RPMI7951 (cell line): ENCODE data around the gene SIX5. TPM values are rescaled to one million over a fixed set of nuclear protein-coding genes. Genes with fewer than 3 reads are reported as not detected.

Source experiments
- DNase-seq: peaks from one replicate; pipeline ENCODE4 v3.0.0-alpha.2; 2012; ENCODE audit warnings: low read depth
- total RNA-seq: library from RNA; depleted of rRNA; stranded (reverse); fragments of >200 nt; shearing (Covaris generic); gene quantifications from 2 replicates; pipeline ENCODE4 v1.2.3, GENCODE V29; 2014

The SIX5 gene
- total RNA-seq, 1 experiment from 2014 or later: 5.6 TPM

- DNase-seq: peak; percentile 98
These were observed 23.6 kb upstream of the SIX5 start, which contains the start of gene DMWD for GRCh38 chr19:45792470-45793177. Gene DMWD (minus strand): TSS chr19:45792845. CDS start chr19:45792756, 89 bp downstream.

- no peak for DNase-seq
These were observed 22.9 kb upstream of the SIX5 start for GRCh38 chr19:45791744-45792469.

DNA sequence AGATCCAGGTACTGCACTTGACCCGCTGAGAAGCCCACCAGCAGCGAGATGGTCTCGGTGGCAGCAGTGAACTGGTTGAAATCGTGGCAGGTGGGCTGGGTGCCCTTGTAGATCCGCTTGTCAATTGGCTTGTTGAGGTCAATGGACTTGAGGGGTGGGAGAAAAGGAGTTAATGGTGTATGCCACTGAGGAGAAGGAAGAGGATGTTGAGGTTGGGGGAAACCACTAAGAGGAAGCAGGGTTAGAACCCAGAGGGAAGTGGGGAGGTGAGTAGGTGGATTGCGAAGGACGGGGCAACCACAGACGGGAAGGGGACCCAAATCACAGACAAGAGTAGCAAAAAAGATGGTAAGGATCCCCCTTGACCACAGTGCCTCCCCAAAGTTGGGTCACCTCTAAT lies 21.9 kb upstream of the SIX5 start:
- DNase-seq: no peak

DNA sequence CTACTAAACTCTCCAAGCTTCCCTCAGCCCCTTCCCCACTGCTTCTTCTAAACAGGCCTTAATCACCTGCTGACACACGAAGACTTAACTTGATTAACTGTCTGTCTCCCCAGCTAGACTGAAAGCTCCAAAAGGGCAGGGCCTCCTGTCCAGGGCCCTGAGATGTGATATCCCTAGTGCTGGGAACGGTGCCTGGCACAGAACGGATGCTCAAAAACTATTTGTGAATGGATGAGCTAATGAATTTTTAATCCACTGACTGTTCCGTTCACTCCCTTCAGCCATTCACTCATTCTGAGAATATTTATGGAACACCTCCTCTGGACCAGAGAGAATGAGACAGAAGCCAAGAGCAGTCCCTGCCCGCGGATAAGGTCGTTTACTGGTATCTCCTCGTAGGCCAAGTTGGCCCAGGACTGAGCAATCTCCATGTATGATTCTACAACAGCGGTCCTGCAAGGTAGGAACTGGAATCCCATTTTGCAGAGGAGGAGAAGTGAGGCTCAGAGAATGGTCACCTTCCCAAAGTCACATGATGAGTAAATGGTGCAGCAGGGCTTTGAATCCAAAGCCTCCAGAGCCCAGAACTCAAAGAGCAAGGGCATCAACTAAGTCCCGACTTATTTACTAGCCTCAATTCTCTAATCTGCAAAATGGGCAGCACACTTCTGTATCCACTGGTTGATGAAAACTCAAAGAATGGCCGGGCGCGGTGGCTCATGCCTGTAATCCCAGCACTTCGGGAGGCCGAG lies 20.2 kb upstream of the SIX5 start:
- DNase-seq: no peak

DNA sequence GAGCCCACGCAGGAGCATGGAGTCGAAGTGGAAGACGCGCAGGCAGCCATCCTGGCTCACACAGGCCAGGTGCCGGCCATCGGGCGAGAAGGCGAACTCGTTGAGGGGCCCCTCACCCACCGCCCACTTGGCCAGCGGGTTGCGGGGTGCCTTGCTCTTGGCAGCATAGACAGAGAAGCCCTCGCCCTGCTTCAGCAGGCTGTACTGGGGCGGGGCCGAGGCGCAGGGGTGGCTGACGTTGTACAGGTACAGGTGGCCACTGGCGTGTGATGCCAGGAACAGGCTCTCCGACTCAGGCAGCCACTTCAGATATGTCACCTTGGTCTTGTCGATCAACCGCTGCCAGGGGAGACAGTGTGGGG lies 17.5 kb upstream of the SIX5 start:
- no peak for DNase-seq

- no peak for DNase-seq
These were observed 16.9 kb upstream of the SIX5 start for GRCh38 chr19:45785781-45786532.

GRCh38 chr19:45785097-45785496 lies 16.0 kb upstream of the SIX5 start:
- no peak for DNase-seq

GRCh38 chr19:45784096-45784495 lies 15.0 kb upstream of the SIX5 start:
- DNase-seq: no peak

DNA sequence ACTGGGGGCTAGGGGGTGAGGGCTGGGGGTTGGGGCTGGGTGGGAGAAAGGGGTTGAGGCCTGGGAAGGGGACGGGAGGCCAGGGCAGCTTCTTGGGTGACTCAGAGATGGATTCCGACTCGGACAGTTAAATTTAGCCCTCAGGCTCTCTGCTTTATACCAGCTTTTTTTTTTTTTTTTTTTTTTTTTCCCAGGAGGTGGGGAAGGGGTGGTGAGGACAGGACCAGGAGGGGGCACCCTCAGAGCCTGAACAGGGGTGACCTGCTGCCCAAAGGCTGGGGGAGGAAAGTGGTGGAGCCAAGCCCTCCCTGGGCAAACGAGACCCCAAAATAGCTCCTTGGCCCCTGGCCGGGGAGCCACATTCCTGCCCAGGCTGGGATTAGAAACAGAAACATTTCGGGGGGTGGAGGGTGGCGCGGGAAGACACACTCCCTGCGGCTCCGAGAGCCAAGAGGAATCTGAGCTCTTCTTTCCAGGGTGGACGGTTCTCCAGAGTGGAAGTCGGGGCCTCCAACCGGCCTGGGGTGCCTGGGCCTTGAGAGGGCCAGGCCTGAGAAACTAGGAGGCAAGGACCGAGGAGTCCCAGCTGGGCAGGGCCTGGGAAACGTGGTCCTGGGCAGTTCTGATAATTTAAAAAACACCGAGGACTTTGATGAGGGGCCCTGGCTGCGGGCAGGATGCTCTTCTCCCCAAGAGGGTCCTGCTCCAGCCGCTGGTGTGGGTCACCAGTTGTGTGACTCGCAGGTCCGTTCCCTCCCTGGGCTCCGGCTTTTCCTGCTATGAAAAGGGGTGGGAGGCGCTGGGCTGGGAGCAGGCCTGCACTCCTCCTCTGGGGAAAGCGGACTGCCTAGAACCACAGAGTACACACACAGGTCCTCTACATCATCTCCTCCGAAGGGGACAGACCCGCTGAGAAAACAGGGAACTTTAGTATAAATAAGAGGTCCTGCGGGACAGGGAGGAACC lies 14.1 kb upstream of the SIX5 start:
- DNase-seq: peak; percentile 90

- DNase-seq: peak; percentile 41
These were observed 13.2 kb upstream of the SIX5 start, which contains the start of gene DMPK for GRCh38 chr19:45782162-45782691. Gene DMPK (minus strand): TSS chr19:45782490. CDS start chr19:45782352, 138 bp downstream.

GRCh38 chr19:45781214-45782161 lies 12.4 kb upstream of the SIX5 start:
- peak; percentile 81 for DNase-seq

DNA sequence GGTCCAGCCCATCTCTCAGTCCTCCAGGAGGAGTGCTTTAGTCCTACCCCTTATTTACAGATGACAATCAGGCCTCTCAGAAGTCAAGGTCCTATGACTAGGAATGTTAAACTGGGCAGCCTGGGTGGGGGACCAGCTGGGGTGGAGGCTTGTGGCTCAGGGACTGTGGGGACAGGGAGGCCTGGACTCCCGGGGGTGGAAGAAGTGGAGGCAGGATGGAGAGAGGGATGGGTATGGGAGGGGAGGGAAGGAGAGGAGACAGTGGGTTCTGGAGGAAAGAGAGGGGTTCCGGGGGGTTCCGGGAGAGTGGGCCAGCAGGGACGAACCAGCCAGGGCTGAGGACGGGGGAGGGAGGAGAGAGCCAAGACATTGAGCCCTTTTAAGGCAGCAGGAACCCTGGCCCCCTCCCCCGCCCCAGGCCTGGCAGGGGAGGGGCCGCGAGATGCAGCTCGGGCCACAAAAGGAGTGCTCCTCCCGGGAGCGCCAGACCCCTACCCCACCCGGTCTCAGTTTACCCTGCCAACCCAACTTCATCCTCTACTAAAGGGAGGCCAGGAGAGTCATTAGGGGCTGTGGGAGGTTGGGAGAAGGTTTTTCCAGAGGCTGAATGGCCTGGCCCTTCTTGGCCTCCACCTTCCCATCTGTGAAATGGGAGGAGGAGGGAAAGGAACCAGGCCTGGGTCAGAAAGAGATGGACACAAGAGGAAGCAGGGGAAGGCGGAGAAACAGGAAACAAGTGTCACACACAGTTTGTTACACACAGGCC lies 11.6 kb upstream of the SIX5 start:
- DNase-seq: no peak

- DNase-seq: no peak
These were observed 11.0 kb upstream of the SIX5 start for GRCh38 chr19:45780146-45780447.

DNA sequence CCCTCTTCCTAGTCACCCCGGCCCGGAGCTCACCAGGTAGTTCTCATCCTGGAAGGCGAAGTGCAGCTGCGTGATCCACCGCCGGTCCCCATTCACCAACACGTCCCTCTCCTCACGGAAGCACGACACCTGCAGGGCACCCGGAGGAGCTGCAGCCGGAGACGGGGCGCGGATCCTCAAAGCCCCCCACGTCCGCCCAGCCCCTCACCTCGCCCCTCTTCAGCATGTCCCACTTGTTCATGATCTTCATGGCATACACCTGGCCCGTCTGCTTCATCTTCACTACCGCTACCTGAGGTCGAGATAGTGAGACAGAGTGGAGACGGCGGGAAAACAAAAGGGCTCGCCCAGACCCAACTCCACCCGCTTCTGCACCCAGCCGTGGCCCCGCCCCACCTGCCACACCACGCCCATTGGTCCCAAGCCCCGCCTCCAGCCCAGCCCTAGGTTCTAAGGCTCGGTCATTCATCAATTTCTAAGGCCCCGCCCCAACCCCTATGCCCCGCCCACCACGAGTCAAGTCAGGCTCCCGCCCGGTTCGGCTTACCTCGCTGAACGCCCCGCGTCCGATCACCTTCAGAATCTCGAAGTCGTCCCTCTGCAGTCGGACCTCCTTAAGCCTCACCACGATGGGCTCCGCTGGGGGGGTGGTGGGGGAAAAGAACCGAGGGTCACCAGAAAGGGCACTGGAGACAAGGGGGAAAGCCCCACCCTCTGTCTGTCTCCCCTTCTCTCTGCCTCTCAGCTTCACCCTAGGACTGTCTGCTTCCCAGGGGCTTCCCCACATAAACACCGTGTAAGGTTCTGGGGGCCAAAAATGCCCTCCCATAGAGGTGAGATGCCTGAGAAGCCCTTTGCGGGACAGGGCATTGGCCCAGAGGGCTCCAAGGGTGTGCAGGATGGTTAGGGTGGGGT lies 10.4 kb upstream of the SIX5 start:
- no peak for DNase-seq

GRCh38 chr19:45778010-45778661 lies 9.1 kb upstream of the SIX5 start:
- no peak for DNase-seq

- no peak for DNase-seq
These were observed 8.4 kb upstream of the SIX5 start for GRCh38 chr19:45777395-45777961.

GRCh38 chr19:45774765-45775164 lies 5.7 kb upstream of the SIX5 start:
- DNase-seq: no peak
